Calu3 (cell line): ENCODE results near the gene PARD6B. TPM values are rescaled to one million over a fixed set of nuclear protein-coding genes. Genes with fewer than 3 reads are reported as not detected.

Experiments
- BruUV-seq: library from RNA; stranded (reverse); fragments of 400-500 nt; replicated peaks from 2 replicates; lab custom pipeline; 2021; lab: Mats Ljungman, UMichigan
- CTCF ChIA-PET: fragments of 300-600 bp; sonication (Branson Sonifier 250); formaldehyde crosslinking; loops from one replicate; lab custom pipeline; 2022; ENCODE audit warnings: antibody characterized with exemption; lab: Charles Lee
- DNase-seq: peaks from one replicate; pipeline ENCODE4 v3.0.0; 2022
- H3K27ac Mint-ChIP-seq: one replicate; pipeline ENCODE4 v1.8.0; 2022; ENCODE audit warnings: mixed read lengths; ENCODE audit not compliant: unreplicated experiment
- H3K27me3 Mint-ChIP-seq: one replicate; pipeline ENCODE4 v1.8.0; 2022; ENCODE audit warnings: mixed read lengths; ENCODE audit not compliant: unreplicated experiment
- H3K36me3 Mint-ChIP-seq: one replicate; pipeline ENCODE4 v1.8.0; 2022; ENCODE audit warnings: mild to moderate bottlenecking, moderate library complexity, mixed read lengths; ENCODE audit not compliant: insufficient read depth, unreplicated experiment
- H3K4me1 Mint-ChIP-seq: one replicate; pipeline ENCODE4 v1.8.0; 2022; ENCODE audit warnings: mild to moderate bottlenecking, low read depth, mixed read lengths; ENCODE audit not compliant: unreplicated experiment
- H3K4me3 Mint-ChIP-seq: one replicate; pipeline ENCODE4 v1.8.0; 2022; ENCODE audit warnings: mild to moderate bottlenecking, low read depth, moderate library complexity, mixed read lengths; ENCODE audit not compliant: unreplicated experiment
- H3K9me3 Mint-ChIP-seq: one replicate; pipeline ENCODE4 v1.8.0; 2022; ENCODE audit warnings: low read depth, mixed read lengths; ENCODE audit not compliant: unreplicated experiment
- intact Hi-C: fragments of 100-400 bp; cut with micrococcal nuclease; formaldehyde crosslinking; loops from one replicate; pipeline ENCODE4 v1.10.0; 2022; ENCODE audit not compliant: unreplicated experiment
- total RNA-seq: library from RNA; stranded (reverse); gene quantifications from 2 replicates; pipeline ENCODE4 v1.2.3, GENCODE V29; 2022
- TF ChIP-seq, protein P1 (sequence below): fragments of 200-600 bp; IDR thresholded peaks from one replicate; pipeline ENCODE4 v1.8.0; 2022; ENCODE audit warnings: antibody characterized with exemption; ENCODE audit not compliant: unreplicated experiment

The PARD6B gene
- total RNA-seq, 1 experiment from 2014 or later: 114 TPM

DNA sequence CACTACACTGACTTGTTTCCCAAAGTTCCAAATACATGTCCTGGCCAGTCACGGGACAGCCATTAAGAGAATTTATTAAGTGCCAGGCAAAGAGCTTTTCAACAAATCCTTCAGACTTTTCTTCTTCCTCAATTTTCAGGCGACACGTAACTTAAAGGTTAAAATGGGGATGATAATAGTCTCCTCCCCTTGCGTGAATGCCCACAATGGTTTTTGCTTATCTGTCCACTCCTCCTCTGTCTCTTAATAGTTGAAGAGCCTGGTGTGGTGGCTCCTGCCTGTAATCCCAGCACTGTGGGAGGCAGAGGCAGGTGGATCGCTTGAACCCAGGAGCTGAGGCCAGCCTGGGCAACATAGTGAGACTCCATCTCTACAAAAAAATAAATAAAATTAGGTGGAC, 11.4 kb upstream of the PARD6B start:
- Mint-ChIP-seq H3K27me3 (no peaks in the 10 kb centered on the region), H3K4me3 (no peak overlapping the region), H3K9me3 (no peaks in the 10 kb centered on the region), H3K27ac (no peak overlapping the region), H3K4me1 (peaks cover 10% of the 10 kb centered on the region), H3K36me3 (no peaks in the 10 kb centered on the region)
- CTCF ChIA-PET: interaction anchor here (0.6 to 0.9 kb wide), 2 partner anchors 42 to 171 kb away, joined by 3 read pairs; no protein-coding TSS in a partner anchor
- DNase-seq: no peak
- no TSS peak for BruUV-seq
- TF ChIP-seq, protein P1, sequence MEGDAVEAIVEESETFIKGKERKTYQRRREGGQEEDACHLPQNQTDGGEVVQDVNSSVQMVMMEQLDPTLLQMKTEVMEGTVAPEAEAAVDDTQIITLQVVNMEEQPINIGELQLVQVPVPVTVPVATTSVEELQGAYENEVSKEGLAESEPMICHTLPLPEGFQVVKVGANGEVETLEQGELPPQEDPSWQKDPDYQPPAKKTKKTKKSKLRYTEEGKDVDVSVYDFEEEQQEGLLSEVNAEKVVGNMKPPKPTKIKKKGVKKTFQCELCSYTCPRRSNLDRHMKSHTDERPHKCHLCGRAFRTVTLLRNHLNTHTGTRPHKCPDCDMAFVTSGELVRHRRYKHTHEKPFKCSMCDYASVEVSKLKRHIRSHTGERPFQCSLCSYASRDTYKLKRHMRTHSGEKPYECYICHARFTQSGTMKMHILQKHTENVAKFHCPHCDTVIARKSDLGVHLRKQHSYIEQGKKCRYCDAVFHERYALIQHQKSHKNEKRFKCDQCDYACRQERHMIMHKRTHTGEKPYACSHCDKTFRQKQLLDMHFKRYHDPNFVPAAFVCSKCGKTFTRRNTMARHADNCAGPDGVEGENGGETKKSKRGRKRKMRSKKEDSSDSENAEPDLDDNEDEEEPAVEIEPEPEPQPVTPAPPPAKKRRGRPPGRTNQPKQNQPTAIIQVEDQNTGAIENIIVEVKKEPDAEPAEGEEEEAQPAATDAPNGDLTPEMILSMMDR: no peak
- intact Hi-C loops: no loop called here

DNA sequence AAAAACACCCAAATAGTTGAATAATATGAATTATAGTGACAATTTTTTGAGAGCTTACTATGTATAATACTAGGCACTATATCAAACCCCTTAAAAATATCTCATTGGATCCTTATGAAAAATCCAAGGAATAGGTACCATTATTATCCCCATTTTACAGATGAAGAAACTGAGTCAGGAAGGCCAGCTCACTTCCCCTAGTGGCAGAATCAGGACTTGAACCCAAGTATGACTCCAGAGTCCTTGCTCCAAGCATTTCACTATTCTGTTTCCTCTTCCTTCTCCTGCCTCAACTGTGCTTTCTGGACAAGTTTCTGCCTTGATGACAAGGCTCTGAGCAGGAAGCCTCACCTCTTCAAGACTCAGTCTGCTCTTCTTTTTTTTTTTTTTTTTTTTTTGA, 10.8 kb upstream of the PARD6B start:
- CTCF ChIA-PET: interaction anchor here (0.6 to 1.3 kb wide), 6 partner anchors 18 to 170 kb away, joined by 3 to 9 read pairs (median 4); no protein-coding TSS in a partner anchor
- TF ChIP-seq, protein P1: no peak
- H3K27ac Mint-ChIP-seq: no peak overlapping the region

DNA sequence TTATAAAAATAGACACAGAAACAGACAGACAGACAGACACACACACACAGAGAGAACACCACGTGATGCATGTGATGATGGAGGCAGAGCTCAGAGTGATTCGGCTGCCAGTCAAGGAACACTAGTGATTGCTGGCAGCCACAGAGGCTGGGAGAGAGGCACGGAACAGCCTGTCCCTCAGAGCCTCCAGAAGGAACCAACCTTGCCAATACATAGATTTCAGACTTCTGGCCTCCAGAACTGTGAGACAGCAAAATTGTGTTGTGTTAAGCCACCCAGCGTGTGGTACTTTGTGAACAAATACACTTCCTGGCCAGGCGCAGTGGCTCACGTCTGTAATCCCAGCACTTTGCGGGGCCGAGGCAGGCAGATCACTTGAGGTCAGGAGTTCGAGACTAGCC, 9.5 kb upstream of the PARD6B start:
- TF ChIP-seq, protein P1: no peak
- no peaks in the 10 kb centered on the region for H3K36me3 Mint-ChIP-seq
- H3K4me1 Mint-ChIP-seq: peaks cover 13% of the 10 kb centered on the region
- DNase-seq: no peak
- H3K9me3 Mint-ChIP-seq: no peaks in the 10 kb centered on the region
- no peaks in the 10 kb centered on the region for H3K27me3 Mint-ChIP-seq
- intact Hi-C loops: no loop called here
- no TSS peak for BruUV-seq
- no peak overlapping the region for H3K27ac Mint-ChIP-seq
- no peak overlapping the region for H3K4me3 Mint-ChIP-seq
- CTCF ChIA-PET: interaction anchor here (1.3 kb wide), 1 partner anchor 96 kb away, joined by 4 read pairs; no protein-coding TSS in a partner anchor

More for the DNA sequence above, 10.8 kb upstream of the PARD6B start:
- BruUV-seq: no TSS peak
- Mint-ChIP-seq H3K4me1 (peaks cover 10% of the 10 kb centered on the region), H3K9me3 (no peaks in the 10 kb centered on the region), H3K27me3 (no peaks in the 10 kb centered on the region), H3K4me3 (no peak overlapping the region), H3K36me3 (no peaks in the 10 kb centered on the region)
- no peak for DNase-seq
- intact Hi-C loops: no loop called here

DNA sequence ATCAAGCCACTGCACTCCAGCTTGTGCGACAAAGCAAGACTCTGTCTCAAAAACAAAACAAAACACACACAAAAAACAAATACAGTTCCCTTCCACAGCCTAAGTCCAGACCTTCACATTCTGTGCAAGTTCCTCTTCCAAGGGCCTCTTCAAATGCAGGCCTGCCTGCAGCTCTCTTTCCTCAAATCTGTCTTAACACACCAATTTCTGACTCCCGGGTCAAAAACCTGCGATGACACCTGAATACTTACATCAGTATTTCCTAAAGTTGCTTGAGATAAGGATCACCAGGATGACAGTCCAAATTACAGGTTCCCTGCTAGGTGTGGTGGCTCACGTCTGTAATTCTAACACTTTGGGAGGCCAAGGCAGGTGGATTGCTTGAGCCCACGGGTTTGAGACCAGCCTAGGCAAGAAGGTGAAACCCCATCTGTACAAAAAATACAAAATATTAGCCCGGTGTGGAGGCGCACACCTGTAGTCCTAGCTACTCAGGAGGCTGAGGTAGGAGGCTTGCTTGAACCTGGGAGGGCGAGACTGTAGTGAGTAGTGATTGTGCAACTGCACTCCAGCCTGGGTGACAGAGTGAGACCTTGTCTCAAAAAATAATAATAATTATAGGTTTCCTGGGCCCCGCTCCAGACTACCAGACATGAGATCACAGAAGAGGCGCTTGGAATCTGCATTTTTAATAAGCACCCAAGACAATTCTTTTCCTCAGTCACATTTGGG, 8.8 kb upstream of the PARD6B start:
- Mint-ChIP-seq H3K36me3 (peaks cover 2% of the 10 kb centered on the region), H3K9me3 (no peaks in the 10 kb centered on the region), H3K27me3 (no peaks in the 10 kb centered on the region), H3K27ac (no peak overlapping the region), H3K4me3 (no peak overlapping the region), H3K4me1 (peaks cover 20% of the 10 kb centered on the region)
- intact Hi-C loops: no loop called here
- CTCF ChIA-PET: interaction anchor here (0.6 kb wide), 1 partner anchor 41 kb away, joined by 3 read pairs; no protein-coding TSS in a partner anchor
- TF ChIP-seq, protein P1: no peak
- no TSS peak for BruUV-seq
- DNase-seq: no peak
